K562 treated with DMSO at 1 percent for 48 hours (cell line): ENCODE results near the gene SLC26A1. TPM values are rescaled to one million over a fixed set of nuclear protein-coding genes. Genes with fewer than 3 reads are reported as not detected.

Experiments
- total RNA-seq: library from RNA; unstranded; fragments of 300-600 nt; gene quantifications from 2 replicates; pipeline ENCODE4 v1.2.3, GENCODE V29; 2022; ENCODE audit warnings: low replicate concordance; ENCODE audit errors: extremely low read depth

SLC26A1 gene, protein sequence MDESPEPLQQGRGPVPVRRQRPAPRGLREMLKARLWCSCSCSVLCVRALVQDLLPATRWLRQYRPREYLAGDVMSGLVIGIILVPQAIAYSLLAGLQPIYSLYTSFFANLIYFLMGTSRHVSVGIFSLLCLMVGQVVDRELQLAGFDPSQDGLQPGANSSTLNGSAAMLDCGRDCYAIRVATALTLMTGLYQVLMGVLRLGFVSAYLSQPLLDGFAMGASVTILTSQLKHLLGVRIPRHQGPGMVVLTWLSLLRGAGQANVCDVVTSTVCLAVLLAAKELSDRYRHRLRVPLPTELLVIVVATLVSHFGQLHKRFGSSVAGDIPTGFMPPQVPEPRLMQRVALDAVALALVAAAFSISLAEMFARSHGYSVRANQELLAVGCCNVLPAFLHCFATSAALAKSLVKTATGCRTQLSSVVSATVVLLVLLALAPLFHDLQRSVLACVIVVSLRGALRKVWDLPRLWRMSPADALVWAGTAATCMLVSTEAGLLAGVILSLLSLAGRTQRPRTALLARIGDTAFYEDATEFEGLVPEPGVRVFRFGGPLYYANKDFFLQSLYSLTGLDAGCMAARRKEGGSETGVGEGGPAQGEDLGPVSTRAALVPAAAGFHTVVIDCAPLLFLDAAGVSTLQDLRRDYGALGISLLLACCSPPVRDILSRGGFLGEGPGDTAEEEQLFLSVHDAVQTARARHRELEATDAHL
- not detected in 2 replicates for total RNA-seq

DNA sequence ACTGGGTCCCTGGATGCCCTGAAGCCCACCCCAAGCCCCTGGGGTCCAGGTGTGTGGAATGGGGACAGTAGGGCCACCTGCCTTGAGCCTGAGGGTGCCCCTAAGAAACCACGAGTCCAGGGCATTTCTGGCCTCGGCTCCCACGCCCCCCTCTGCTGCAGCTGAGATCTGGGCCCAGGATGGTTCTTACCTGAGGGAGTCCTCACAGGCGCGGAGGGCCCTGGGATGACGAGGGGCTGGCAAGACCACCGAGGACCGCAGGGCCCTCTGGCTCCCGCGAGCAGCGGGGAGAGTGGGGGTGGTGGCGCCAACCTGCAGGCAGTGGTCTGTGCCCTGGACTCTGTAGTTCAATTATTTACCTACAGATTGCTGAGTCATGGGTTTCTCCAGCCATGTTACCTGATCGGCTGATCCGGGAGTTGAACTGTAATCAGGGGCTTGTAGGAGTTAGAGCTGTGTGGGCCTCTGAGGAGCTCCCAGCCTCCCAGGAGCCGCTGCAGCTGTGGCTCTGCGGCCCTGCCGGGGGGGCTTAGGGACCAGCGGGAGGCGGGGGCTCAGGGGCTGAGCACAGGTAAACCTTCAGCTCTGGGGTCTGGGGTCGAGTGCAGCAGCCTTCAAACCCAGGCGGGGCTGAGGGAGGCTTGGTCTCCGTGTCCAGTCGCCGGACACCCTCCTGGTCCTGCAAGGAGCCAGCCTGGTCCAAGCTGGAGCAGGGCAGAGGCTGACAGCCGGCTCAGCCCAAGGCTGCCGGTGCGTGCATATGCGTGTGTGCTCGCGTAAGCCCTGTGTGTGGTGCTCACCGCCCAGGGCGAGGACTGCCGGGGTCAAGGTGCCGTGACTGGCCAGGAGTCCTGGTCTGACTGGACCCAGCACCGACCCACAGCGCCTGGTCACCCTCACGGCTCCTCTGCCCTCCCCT is at the start of gene SLC26A1:
Gene SLC26A1, minus strand, starts transcription at position 294 of the 919 bp plus-strand sequence. CDS start 1,701 bp downstream, outside the sequence.

DNA sequence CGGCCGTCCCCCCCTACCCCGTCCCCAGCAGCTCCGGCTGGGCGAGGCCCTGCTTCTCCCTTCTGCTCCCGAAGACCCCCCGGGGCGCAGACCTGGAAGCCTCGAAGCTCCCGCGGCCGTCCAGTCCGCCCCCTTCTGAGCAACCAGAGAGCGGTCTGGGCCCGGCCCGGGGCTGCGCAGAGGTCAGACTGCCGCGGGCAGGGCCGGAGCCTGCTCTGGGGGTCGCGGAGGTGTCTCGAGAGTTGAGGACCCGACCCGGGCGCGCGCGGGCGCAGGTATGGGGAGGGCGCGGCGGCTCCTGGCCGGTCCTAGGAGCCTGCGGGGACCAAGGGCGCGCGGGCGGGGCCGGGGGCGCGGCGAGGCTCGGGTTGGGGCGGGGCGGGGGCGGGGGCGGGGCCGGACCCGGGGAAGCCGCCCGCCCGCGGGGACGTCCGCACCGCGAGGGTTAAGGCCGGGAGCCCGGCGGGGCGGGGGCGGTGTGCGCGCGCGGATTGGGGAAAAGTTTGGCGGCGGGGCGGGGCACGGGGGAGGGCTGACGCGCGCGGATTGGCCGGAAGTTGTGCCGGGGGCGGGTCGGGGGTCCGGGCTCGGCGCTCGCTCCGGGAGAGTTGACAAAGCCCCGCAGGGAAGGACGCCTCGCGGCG is 17.9 kb upstream of the SLC26A1 start, which contains the start of gene FGFRL1:
Gene FGFRL1, plus strand, starts transcription at position 605 of the 644 bp plus-strand sequence. CDS start 860 bp downstream, outside the sequence.

DNA sequence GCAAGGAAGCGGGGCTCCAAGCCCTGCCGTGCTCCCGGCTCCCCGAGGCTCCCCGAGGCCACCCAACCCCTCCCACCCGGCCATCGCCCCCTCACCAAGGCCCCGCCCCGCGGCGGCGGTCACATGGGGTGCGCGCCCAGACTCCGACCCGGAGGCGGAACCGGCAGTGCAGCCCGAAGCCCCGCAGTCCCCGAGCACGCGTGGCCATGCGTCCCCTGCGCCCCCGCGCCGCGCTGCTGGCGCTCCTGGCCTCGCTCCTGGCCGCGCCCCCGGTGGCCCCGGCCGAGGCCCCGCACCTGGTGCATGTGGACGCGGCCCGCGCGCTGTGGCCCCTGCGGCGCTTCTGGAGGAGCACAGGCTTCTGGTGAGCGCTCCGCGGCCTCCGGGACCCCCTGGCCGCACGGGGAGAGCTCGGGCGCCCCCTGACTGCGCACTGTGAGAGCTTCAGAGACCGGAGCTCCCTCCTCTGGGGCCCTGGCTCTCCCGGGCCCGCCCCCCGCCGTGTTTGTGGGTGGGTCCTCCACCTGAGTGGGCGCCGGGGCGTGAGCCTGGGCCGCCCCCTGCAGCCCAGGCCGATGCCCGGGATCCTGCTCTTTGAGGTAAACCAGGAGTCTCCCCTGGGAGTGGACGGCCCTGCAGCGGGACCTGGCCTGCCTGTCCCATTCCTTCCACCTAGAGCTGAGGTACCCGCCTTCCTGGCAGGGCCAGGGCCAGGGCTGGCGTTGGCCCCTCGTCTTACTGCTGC is 6.2 kb downstream of the SLC26A1 start, which contains the start of gene IDUA:
Gene IDUA, plus strand, starts transcription at position 166 of the 745 bp plus-strand sequence. Its CDS starts 41 bp downstream, at position 207.

DNA sequence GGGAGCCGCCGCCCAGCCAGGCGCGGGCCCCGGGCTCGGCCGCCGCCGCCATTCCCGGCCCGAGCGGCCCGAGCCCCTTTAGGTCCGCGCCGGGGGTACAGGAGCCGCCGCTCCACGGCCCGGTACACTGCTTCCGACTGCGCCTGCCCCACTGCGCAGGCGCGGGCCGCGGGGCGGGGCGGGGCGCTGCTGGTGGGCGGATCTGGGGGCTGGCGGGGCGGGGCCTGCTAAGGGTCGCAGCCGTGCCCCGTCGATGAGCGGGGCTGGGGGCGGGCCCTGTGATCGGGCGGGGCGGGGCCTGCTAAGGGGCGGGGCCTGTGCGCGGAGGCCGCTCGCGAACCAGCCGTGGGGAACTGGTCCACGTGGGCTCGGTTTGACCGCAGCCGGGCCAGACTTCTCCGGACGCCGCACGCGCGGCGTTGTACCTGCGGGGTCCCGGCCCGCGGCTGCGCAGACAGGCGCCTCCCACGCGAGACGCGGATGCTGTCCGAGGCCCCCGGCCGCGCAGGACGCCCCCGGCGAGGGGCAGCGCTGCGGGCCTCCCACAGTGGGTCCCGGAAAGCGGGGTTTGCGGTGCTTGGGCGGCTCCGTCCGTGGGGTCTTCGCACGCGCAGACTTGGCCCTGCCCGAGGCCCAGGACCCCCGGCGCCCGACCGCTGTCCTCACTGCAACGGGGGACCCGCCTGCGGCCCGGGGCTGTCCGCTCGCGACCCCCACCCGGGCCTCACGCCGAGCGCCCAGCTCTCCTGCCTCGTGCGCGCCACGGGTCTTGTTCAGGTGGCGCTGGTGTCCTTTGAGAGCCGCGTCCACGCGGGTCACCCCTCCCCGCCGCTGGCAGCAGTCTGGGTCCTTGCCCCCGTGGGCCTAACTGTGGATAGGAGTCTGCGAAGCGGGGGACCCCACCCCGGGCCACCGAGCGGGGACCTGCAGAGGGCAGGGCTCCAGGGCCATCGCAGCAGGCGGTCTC is 19.5 kb downstream of the SLC26A1 start, which contains the start of gene DGKQ:
Gene DGKQ, minus strand, starts transcription at position 139 of the 967 bp plus-strand sequence. Its CDS starts 87 bp downstream, at position 52.

Other genes with a start within 250 kb of the SLC26A1 start
- not detected in 2 replicates for gene CPLX1, start 167.3 kb downstream of the SLC26A1 start, total RNA-seq
- not detected in 2 replicates for gene GAK, start 61.1 kb downstream of the SLC26A1 start, total RNA-seq
- gene TMEM175, start 60.9 kb downstream of the SLC26A1 start, total RNA-seq, result not detected in 2 replicates
- gene DGKQ, start 19.8 kb downstream of the SLC26A1 start, total RNA-seq, result not detected in 2 replicates
- not detected in 2 replicates for gene IDUA, start 6.4 kb downstream of the SLC26A1 start, total RNA-seq
- not detected in 2 replicates for gene FGFRL1, start 18.2 kb upstream of the SLC26A1 start, total RNA-seq
- gene RNF212, start 120.2 kb upstream of the SLC26A1 start, total RNA-seq, result not detected in 2 replicates
- gene SPON2, start 179.2 kb upstream of the SLC26A1 start, total RNA-seq, result not detected in 2 replicates